K562 (cell line): Measurements from ENCODE around the gene BNIP5. TPM values are rescaled to one million over a fixed set of nuclear protein-coding genes. Genes with fewer than 3 reads are reported as not detected.

Experiments
- ATAC-seq: fragments of 200-7000 bp; cut with Tn5 transposase; 3 replicates; pipeline ENCODE4 v1.9.1; 2020; ENCODE audit warnings: moderate library complexity
- BruUV-seq: library from RNA; stranded (reverse); fragments of 400-500 nt; replicated peaks from 2 replicates; lab custom pipeline; 2021; lab: Mats Ljungman, UMichigan
- CTCF ChIA-PET: fragments of 300-600 bp; formaldehyde crosslinking; extraction: SDS; loops from one replicate; lab custom pipeline; 2021; ENCODE audit warnings: low intra/inter-chr PET ratio; lab: Yijun Ruan, JAX
- POLR2A ChIA-PET: fragments of 300-600, 350-650 bp; sonication (Branson Sonifier 250); formaldehyde crosslinking; extraction: SDS; loops from one replicate; lab custom pipeline; 2021; ENCODE audit warnings: antibody characterized with exemption, inconsistent platforms; lab: Yijun Ruan, JAX
- DNase-seq, 4 experiments: peaks; one replicate each; pipeline versions ENCODE4 v3.0.0 to v3.0.0-alpha.2; 2011 to 2018; ENCODE audit warnings: low spot score in 3 of 4, mixed read lengths in 3 of 4; ENCODE audit errors: extremely low read depth in 1 of 4
- FAIRE-seq: peaks from 2 replicates; lab custom pipeline; 2011; peaks lifted over from hg19 to GRCh38; lab: Jason Lieb, UNC
- H2AFZ ChIP-seq: 2 replicates; pipeline ENCODE4 v1.6.0; 2011; ENCODE audit warnings: low read depth, low read length, control low read depth, inconsistent platforms
- H3K27ac ChIP-seq: fragments of 200-600 bp; 3 replicates; pipeline ENCODE4 v1.8.0; 2011; ENCODE audit warnings: low read depth, mild to moderate bottlenecking, control low read depth, inconsistent platforms, low read length, moderate library complexity, mixed read lengths; ENCODE audit errors: extremely low read depth
- H3K27me3 ChIP-seq, 2 experiments: fragments of 300-600 bp in 1 of 2; 2 replicates in 1 of 2; 3 replicates in 1 of 2; pipeline versions ENCODE4 v1.6.0 to v1.8.0; 2011; ENCODE audit warnings: inconsistent platforms in 2 of 2, low read length in 2 of 2, mild to moderate bottlenecking in 1 of 2, mixed read lengths in 1 of 2, moderate library complexity in 1 of 2; ENCODE audit not compliant: control insufficient read depth in 2 of 2, insufficient read depth in 2 of 2
- H3K36me3 ChIP-seq: fragments of 300-600 bp; 3 replicates; pipeline ENCODE4 v1.8.0; 2011; ENCODE audit warnings: mild to moderate bottlenecking, low read length, inconsistent platforms; ENCODE audit not compliant: control insufficient read depth, insufficient read depth
- H3K4me1 ChIP-seq, 2 experiments: fragments of 200-600 bp in 1 of 2; replicated peaks in 1 of 2; 2 replicates in 1 of 2; 3 replicates in 1 of 2; pipeline versions ENCODE4 v1.5.1 to v1.8.0; 2011; ENCODE audit warnings: inconsistent platforms in 2 of 2, low read length in 2 of 2, mild to moderate bottlenecking in 1 of 2, mixed read lengths in 1 of 2, moderate library complexity in 1 of 2; ENCODE audit not compliant: control insufficient read depth in 2 of 2, insufficient read depth in 2 of 2
- H3K4me2 ChIP-seq: 2 replicates; pipeline ENCODE4 v1.6.1; 2011; ENCODE audit warnings: low read length, control low read depth, inconsistent platforms, mixed read lengths; ENCODE audit not compliant: insufficient read depth
- H3K4me3 ChIP-seq: fragments of 200-600 bp; sonication (generic), shearing (Covaris generic); 2 replicates; pipeline ENCODE4 v1.5.1; 2016; ENCODE audit warnings: control low read depth, inconsistent platforms
- H3K79me2 ChIP-seq: fragments of 200-600 bp; 3 replicates; pipeline ENCODE4 v1.8.0; 2011; ENCODE audit warnings: low read length, inconsistent platforms; ENCODE audit not compliant: control insufficient read depth, insufficient read depth
- H3K9ac ChIP-seq, 2 experiments: 2 replicates each; pipeline versions ENCODE4 v1.6.0 to v1.6.1; 2011; ENCODE audit warnings: low read depth in 2 of 2, low read length in 2 of 2, control low read depth in 1 of 2, inconsistent platforms in 1 of 2, mild to moderate bottlenecking in 1 of 2, mixed read lengths in 1 of 2; ENCODE audit not compliant: insufficient read depth in 1 of 2
- H3K9me1 ChIP-seq: one replicate; pipeline ENCODE4 v1.6.0; 2011; ENCODE audit warnings: inconsistent platforms, mild to moderate bottlenecking, low read length, moderate library complexity; ENCODE audit not compliant: control insufficient read depth, insufficient read depth
- H3K9me3 ChIP-seq: replicated peaks from 2 replicates; pipeline ENCODE4 v1.5.1; 2011; ENCODE audit warnings: low read depth, low read length, inconsistent platforms; ENCODE audit not compliant: control insufficient read depth, insufficient read depth
- H4K20me1 ChIP-seq: replicated peaks from 2 replicates; pipeline ENCODE4 v1.6.1; 2011; ENCODE audit warnings: low read length, inconsistent platforms, mixed read lengths; ENCODE audit not compliant: control insufficient read depth, insufficient read depth
- DIDO1 ChIP-seq: fragments of 450-650 bp; IDR thresholded peaks from 2 replicates; pipeline ENCODE4 v1.6.1; 2016; ENCODE audit warnings: low read depth, missing biosample characterization, missing genetic modification characterization
- ETV5 ChIP-seq: sonication (generic); formaldehyde crosslinking; IDR thresholded peaks from 2 replicates; pipeline ENCODE4 v1.4.0; 2020; ENCODE audit warnings: low read depth, mild to moderate bottlenecking, missing genetic modification reagents
- HDAC6 ChIP-seq: IDR thresholded peaks from 2 replicates; pipeline ENCODE4 v1.6.1; 2012; ENCODE audit warnings: low read depth, mild to moderate bottlenecking, control low read depth, inconsistent platforms, low read length, moderate library complexity
- RBM15 ChIP-seq: fragments of 200-400 bp; formaldehyde crosslinking; IDR thresholded peaks from 2 replicates; pipeline ENCODE4 v1.6.1; 2018; ENCODE audit warnings: mild to moderate bottlenecking, low read length, moderate library complexity; ENCODE audit not compliant: insufficient read depth
- RBM39 ChIP-seq: fragments of 200-400 bp; formaldehyde crosslinking; optimal IDR thresholded peaks from 2 replicates; pipeline ENCODE3; 2018; ENCODE audit warnings: low read depth, low read length
- STAT5B ChIP-seq: fragments of 250-450 bp; sonication (Bioruptor Pico); IDR thresholded peaks from 2 replicates; pipeline ENCODE4 v1.8.0; 2021; ENCODE audit warnings: mild to moderate bottlenecking, inconsistent platforms
- ZFP30 ChIP-seq: fragments of 250-450 bp; sonication (Bioruptor Pico); IDR thresholded peaks from 2 replicates; pipeline ENCODE4 v1.8.0; 2022; ENCODE audit warnings: moderate library complexity, mild to moderate bottlenecking, inconsistent platforms, borderline replicate concordance
- ZNF197 ChIP-seq: fragments of 200-800 bp; sonication (Bioruptor generic); IDR thresholded peaks from 2 replicates; pipeline ENCODE4 v1.6.1; 2016; ENCODE audit warnings: low read depth, missing genetic modification characterization, missing compliant biosample characterization
- ZNF239 ChIP-seq: fragments of 250-450 bp; sonication (Bioruptor Pico); IDR thresholded peaks from 2 replicates; pipeline ENCODE4 v1.4.0; 2020; ENCODE audit warnings: mild to moderate bottlenecking
- ZNF507 ChIP-seq: conservative IDR thresholded peaks from 2 replicates; pipeline ENCODE4 v1.6.1; 2017; ENCODE audit warnings: missing genetic modification characterization, missing compliant biosample characterization
- ZNF717 ChIP-seq: fragments of 250-450 bp; sonication (Bioruptor Pico); IDR thresholded peaks from 2 replicates; pipeline ENCODE4 v1.5.0; 2021
- WGBS: fragments of 100-300 bp; shearing (Covaris generic); methylation state at CpG from one replicate; pipeline ENCODE4 v1.1.6; 2016; ENCODE audit warnings: low coverage, mixed read lengths; ENCODE audit not compliant: insufficient coverage; ENCODE audit errors: missing lambda C conversion rate; 5-methylcytosine and 5-hydroxymethylcytosine counted together
- in situ Hi-C: fragments of 300-500 bp; cut with MboI; formaldehyde crosslinking; loops from 4 replicates; pipeline ENCODE4 v1.15.0; 2018; ENCODE audit warnings: inconsistent platforms, mixed read lengths
- intact Hi-C: fragments of 100-400 bp; cut with micrococcal nuclease; formaldehyde crosslinking; loops from 2 replicates; pipeline ENCODE4 v1.14.2; 2022
- polyA plus RNA-seq, 8 experiments: library from polyadenylated mRNA; depleted of rRNA in 4 of 8; stranded (reverse) in 5 of 8; unstranded in 3 of 8; fragments of >200 nt; fragmentation: Nextera tagmentation in 2 of 8; fragmentation: Illumina TruSeq in 1 of 8; extraction: Ambion mirVana in 2 of 8; extraction: Trizol in 1 of 8; gene quantifications; 2 replicates each; pipeline versions ENCODE4 v1.2.1 to v1.2.3, GENCODE V29; 2011 to 2014; ENCODE audit warnings: inconsistent platforms in 1 of 8, missing spikeins in 1 of 8
- total RNA-seq, 7 experiments: library from RNA; depleted of rRNA in 6 of 7; stranded (reverse); fragments of >200 nt in 6 of 7; fragmentation: Illumina TruSeq in 2 of 7; extraction: Trizol in 2 of 7; gene quantifications; 2 replicates each; pipeline versions ENCODE4 v1.2.1 to v1.2.3, GENCODE V29; 2011 to 2021; ENCODE audit warnings: low replicate concordance in 1 of 7
- TF ChIP-seq, protein P1 (sequence below): fragments of 450-650 bp; conservative IDR thresholded peaks from 2 replicates; pipeline ENCODE4 v1.6.1; 2016; ENCODE audit warnings: missing genetic modification characterization, low read depth, mild to moderate bottlenecking, control low read depth, missing compliant biosample characterization
- TF ChIP-seq, protein P2 (sequence below): fragments of 450-650 bp; formaldehyde crosslinking; IDR thresholded peaks from 2 replicates; pipeline ENCODE4 v1.4.0; 2020; ENCODE audit warnings: mild to moderate bottlenecking, moderate library complexity
- TF ChIP-seq, protein P3 (sequence below): fragments of 250-450 bp; sonication (Bioruptor Pico); IDR thresholded peaks from 2 replicates; pipeline ENCODE4 v1.4.0; 2020; ENCODE audit warnings: mild to moderate bottlenecking, moderate library complexity

Gene BNIP5
- total and polyA plus RNA-seq, 9 of the 15 experiments (the other 6 are each of a cell fraction or from before 2014, with no cell fraction given): not detected

DNA sequence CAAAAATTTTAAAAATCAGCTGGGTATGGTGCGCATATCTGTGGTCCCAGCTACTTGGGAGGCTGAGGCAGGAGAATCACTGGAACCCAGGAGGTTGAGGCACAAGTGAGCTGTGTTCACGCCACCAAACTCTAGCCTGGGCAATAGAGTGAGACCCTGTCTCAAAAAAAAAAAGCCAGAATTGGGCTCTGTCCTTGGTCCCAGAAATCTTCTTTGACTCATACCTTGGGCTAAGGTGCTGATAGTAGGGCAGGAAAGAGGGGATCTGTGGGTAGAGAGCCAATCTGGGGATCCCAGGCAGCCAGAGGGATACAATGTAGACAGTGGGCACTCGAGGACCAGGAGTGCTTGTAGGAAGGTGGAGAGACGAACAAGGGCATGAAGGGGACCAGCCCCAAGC is 37.5 kb upstream of the BNIP5 start:
- Histone ChIP-seq H3K9ac (no peak overlapping the region), H3K36me3 (no peaks in the 10 kb centered on the region), H3K9me1 (no peaks in the 10 kb centered on the region), H3K9me3 (no peaks in the 10 kb centered on the region), H3K4me1 (peaks cover 0 to 9% of the 10 kb centered on the region in 2 experiments; a peak in 1 of 5 replicates), H3K27me3 (peaks cover 44 to 76% of the 10 kb centered on the region in 2 experiments), H3K27ac (no peak overlapping the region), H3K4me3 (no peak overlapping the region), H2AFZ (no peak overlapping the region), H4K20me1 (no peaks in the 10 kb centered on the region), H3K79me2 (no peaks in the 10 kb centered on the region), H3K4me2 (no peak overlapping the region)
- DNase-seq (no peak), FAIRE-seq (no peak), ATAC-seq (no peak)
- POLR2A ChIA-PET: interaction anchor here (0.8 to 1.7 kb wide), 4 partner anchors 8 to 16 kb away, joined by 3 to 7 read pairs (median 4); no protein-coding TSS in a partner anchor
- TF ChIP-seq ZNF507 (tag) (no peak), STAT5B (CRISPR knock-in tag) (no peak), RBM39 (no peak), ZNF717 (CRISPR knock-in tag) (no peak), ZNF197 (CRISPR knock-in tag) (no peak), ZFP30 (CRISPR knock-in tag) (no peak), HDAC6 (no peak), ZNF239 (CRISPR knock-in tag) (no peak), RBM15 (no peak), DIDO1 (tag) (no peak), ETV5 (CRISPR knock-in tag) (no peak)
- TF ChIP-seq, protein P1, sequence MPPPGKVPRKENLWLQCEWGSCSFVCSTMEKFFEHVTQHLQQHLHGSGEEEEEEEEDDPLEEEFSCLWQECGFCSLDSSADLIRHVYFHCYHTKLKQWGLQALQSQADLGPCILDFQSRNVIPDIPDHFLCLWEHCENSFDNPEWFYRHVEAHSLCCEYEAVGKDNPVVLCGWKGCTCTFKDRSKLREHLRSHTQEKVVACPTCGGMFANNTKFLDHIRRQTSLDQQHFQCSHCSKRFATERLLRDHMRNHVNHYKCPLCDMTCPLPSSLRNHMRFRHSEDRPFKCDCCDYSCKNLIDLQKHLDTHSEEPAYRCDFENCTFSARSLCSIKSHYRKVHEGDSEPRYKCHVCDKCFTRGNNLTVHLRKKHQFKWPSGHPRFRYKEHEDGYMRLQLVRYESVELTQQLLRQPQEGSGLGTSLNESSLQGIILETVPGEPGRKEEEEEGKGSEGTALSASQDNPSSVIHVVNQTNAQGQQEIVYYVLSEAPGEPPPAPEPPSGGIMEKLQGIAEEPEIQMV (tag): no peak
- TF ChIP-seq, protein P2, sequence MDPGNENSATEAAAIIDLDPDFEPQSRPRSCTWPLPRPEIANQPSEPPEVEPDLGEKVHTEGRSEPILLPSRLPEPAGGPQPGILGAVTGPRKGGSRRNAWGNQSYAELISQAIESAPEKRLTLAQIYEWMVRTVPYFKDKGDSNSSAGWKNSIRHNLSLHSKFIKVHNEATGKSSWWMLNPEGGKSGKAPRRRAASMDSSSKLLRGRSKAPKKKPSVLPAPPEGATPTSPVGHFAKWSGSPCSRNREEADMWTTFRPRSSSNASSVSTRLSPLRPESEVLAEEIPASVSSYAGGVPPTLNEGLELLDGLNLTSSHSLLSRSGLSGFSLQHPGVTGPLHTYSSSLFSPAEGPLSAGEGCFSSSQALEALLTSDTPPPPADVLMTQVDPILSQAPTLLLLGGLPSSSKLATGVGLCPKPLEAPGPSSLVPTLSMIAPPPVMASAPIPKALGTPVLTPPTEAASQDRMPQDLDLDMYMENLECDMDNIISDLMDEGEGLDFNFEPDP: no peak
- TF ChIP-seq, protein P3, sequence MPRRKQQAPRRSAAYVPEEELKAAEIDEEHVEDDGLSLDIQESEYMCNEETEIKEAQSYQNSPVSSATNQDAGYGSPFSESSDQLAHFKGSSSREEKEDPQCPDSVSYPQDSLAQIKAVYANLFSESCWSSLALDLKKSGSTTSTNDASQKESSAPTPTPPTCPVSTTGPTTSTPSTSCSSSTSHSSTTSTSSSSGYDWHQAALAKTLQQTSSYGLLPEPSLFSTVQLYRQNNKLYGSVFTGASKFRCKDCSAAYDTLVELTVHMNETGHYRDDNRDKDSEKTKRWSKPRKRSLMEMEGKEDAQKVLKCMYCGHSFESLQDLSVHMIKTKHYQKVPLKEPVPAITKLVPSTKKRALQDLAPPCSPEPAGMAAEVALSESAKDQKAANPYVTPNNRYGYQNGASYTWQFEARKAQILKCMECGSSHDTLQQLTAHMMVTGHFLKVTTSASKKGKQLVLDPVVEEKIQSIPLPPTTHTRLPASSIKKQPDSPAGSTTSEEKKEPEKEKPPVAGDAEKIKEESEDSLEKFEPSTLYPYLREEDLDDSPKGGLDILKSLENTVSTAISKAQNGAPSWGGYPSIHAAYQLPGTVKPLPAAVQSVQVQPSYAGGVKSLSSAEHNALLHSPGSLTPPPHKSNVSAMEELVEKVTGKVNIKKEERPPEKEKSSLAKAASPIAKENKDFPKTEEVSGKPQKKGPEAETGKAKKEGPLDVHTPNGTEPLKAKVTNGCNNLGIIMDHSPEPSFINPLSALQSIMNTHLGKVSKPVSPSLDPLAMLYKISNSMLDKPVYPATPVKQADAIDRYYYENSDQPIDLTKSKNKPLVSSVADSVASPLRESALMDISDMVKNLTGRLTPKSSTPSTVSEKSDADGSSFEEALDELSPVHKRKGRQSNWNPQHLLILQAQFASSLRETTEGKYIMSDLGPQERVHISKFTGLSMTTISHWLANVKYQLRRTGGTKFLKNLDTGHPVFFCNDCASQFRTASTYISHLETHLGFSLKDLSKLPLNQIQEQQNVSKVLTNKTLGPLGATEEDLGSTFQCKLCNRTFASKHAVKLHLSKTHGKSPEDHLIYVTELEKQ (CRISPR knock-in tag): no peak
- intact Hi-C loops (no loop called here), in situ Hi-C loops (no loop called here)
- CTCF ChIA-PET: interaction anchor here (0.7 kb wide), 1 partner anchor 1057 kb away, joined by 5 read pairs; no protein-coding TSS in a partner anchor
- WGBS: 0% methylated on average over 4 of the region's 4 CpGs
- BruUV-seq: no TSS peak
